ENCODE data around the gene FERMT1. TPM values are rescaled to one million over a fixed set of nuclear protein-coding genes. Genes with fewer than 3 reads are reported as not detected.

The FERMT1 gene
- total and polyA plus RNA-seq, 2 donors (not counting 3 experiments of a cell fraction or from before 2014, with no cell fraction given), result 0.11 to 1.5 TPM

- Histone ChIP-seq H3K4me1 (ENCODE audit: control insufficient read depth, extremely low read depth, insufficient read depth, low read length) (no peaks in the 10 kb centered on the region), H3K4me3 (replicated peaks in 1 of 3; ENCODE audit: insufficient read depth in 1 of 3, low read depth in 1 of 3, low read length in 3 of 3) (no peak overlapping the region), H3K4me2 (ENCODE audit: insufficient read depth, low read length) (no peak overlapping the region), H4K20me1 (replicated peaks; ENCODE audit: control insufficient read depth, extremely low read depth, insufficient read depth, low read length) (no peaks in the 10 kb centered on the region), H2AFZ (ENCODE audit: low read depth, low read length) (no peak overlapping the region), H3K36me3 (ENCODE audit: control insufficient read depth in 2 of 2, extremely low read depth in 1 of 2, insufficient read depth in 2 of 2, low read length in 2 of 2) (no peaks in the 10 kb centered on the region), H3K9me3 (replicated peaks; ENCODE audit: control insufficient read depth, insufficient read depth, low read length) (no peaks in the 10 kb centered on the region), H3K79me2 (ENCODE audit: control insufficient read depth, insufficient read depth, low read length) (no peaks in the 10 kb centered on the region), H3K27ac (ENCODE audit: insufficient read depth, low read depth, low read length) (no peak overlapping the region), H3K9ac (replicated peaks; ENCODE audit: extremely low read depth, insufficient read depth, low read length) (no peak overlapping the region), H3K9me1 (replicated peaks; ENCODE audit: control insufficient read depth, extremely low read depth, insufficient read depth, low read length) (no peaks in the 10 kb centered on the region), H3K27me3 (ENCODE audit: control insufficient read depth in 2 of 2, insufficient read depth in 2 of 2, low read length in 2 of 2) (peaks cover 0 to 4% of the 10 kb centered on the region in 2 experiments)
- FAIRE-seq (no peak), DNase-seq (ENCODE audit: low read depth, low spot score) (no peak)
- POLR2A ChIA-PET, result no interaction called here
- intact Hi-C loops (cut with micrococcal nuclease) (no loop called here), dilution Hi-C loops (cut with MboI; ENCODE audit: extremely low pct_ligation_motif_present, low sequenced_read_pairs) (no loop called here)
- TF ChIP-seq FOS (IDR thresholded peaks at IDR 0.05; ENCODE audit: borderline replicate concordance, insufficient read depth, low read length), result no peak
- TF ChIP-seq CTCF (IDR thresholded peaks at IDR 0.05; ENCODE audit: extremely low read depth in 1 of 2, insufficient read depth in 1 of 2, low read depth in 1 of 2, low read length in 2 of 2), result peak in 1 of 2 donors; percentile 12
- CTCF ChIA-PET, result no interaction called here
- BruUV-seq (replicated peaks), result no TSS peak
Observed at GRCh38 chr20:6157345-6157744, 34.5 kb upstream of the FERMT1 start.

GRCh38 chr20:6152777-6153176 is 29.9 kb upstream of the FERMT1 start:
- no peak for DNase-seq (ENCODE audit: low read depth, low spot score)
- no peaks in the 10 kb centered on the region for H3K36me3 ChIP-seq (ENCODE audit: control insufficient read depth in 2 of 2, extremely low read depth in 1 of 2, insufficient read depth in 2 of 2, low read length in 2 of 2)
- CTCF ChIA-PET, result no interaction called here
- no peaks in the 10 kb centered on the region for H3K79me2 ChIP-seq (ENCODE audit: control insufficient read depth, insufficient read depth, low read length)
- H3K4me3 ChIP-seq (replicated peaks in 1 of 3; ENCODE audit: insufficient read depth in 1 of 3, low read depth in 1 of 3, low read length in 3 of 3), result no peak overlapping the region
- FAIRE-seq, result no peak
- TF ChIP-seq POLR2AphosphoS5 (IDR thresholded peaks at IDR 0.05; ENCODE audit: insufficient read depth, low read depth, low read length) (no peak), JUN (IDR thresholded peaks at IDR 0.05; ENCODE audit: borderline replicate concordance, insufficient read depth, insufficient read length, low read depth) (no peak), CTCF (IDR thresholded peaks at IDR 0.05; ENCODE audit: extremely low read depth in 1 of 2, insufficient read depth in 1 of 2, low read depth in 1 of 2, low read length in 2 of 2) (no peak), POLR2A (IDR thresholded peaks at IDR 0.05; ENCODE audit: low read depth, low read length) (no peak), FOS (IDR thresholded peaks at IDR 0.05; ENCODE audit: borderline replicate concordance, insufficient read depth, low read length) (no peak), MAX (IDR thresholded peaks at IDR 0.05; ENCODE audit: insufficient read depth, insufficient read length) (no peak), EZH2 (IDR thresholded peaks at IDR 0.05; ENCODE audit: borderline replicate concordance, low read depth, low read length, severe bottlenecking) (no peak), MYC (IDR thresholded peaks at IDR 0.05; ENCODE audit: low read depth, low read length) (no peak), GATA2 (IDR thresholded peaks at IDR 0.05; ENCODE audit: insufficient read depth, insufficient read length, low read depth, low read length) (no peak)
- no peak overlapping the region for H3K4me2 ChIP-seq (ENCODE audit: insufficient read depth, low read length)
- no peaks in the 10 kb centered on the region for H3K4me1 ChIP-seq (ENCODE audit: control insufficient read depth, extremely low read depth, insufficient read depth, low read length)
- H3K9me1 ChIP-seq (replicated peaks; ENCODE audit: control insufficient read depth, extremely low read depth, insufficient read depth, low read length), result no peaks in the 10 kb centered on the region
- dilution Hi-C loops (cut with MboI; ENCODE audit: extremely low pct_ligation_motif_present, low sequenced_read_pairs), result no loop called here
- H3K9me3 ChIP-seq (replicated peaks; ENCODE audit: control insufficient read depth, insufficient read depth, low read length), result no peaks in the 10 kb centered on the region
- no peaks in the 10 kb centered on the region for H4K20me1 ChIP-seq (replicated peaks; ENCODE audit: control insufficient read depth, extremely low read depth, insufficient read depth, low read length)
- H3K27me3 ChIP-seq (ENCODE audit: control insufficient read depth in 2 of 2, insufficient read depth in 2 of 2, low read length in 2 of 2), result peaks cover 2 to 3% of the 10 kb centered on the region in 2 experiments
- intact Hi-C loops (cut with micrococcal nuclease), result no loop called here
- POLR2A ChIA-PET, result no interaction called here
- no peak overlapping the region for H3K27ac ChIP-seq (ENCODE audit: insufficient read depth, low read depth, low read length)
- BruUV-seq (replicated peaks), result no TSS peak
- H2AFZ ChIP-seq (ENCODE audit: low read depth, low read length), result no peak overlapping the region
- H3K9ac ChIP-seq (replicated peaks; ENCODE audit: extremely low read depth, insufficient read depth, low read length), result no peak overlapping the region

Data from endothelial cell of umbilical vein (primary cell).